Measurements from ENCODE around the gene SMIM35.

The SMIM35 gene

GRCh38 chr11:118108513-118108912 lies 21.8 kb upstream of the SMIM35 start:
- no peak for DNase-seq

- no peak for DNase-seq
Observed at GRCh38 chr11:118106789-118107335, 20.1 kb upstream of the SMIM35 start.

GRCh38 chr11:118105657-118106305 lies 19.0 kb upstream of the SMIM35 start:
- no peak for DNase-seq

GRCh38 chr11:118104491-118104890 lies 17.7 kb upstream of the SMIM35 start:
- no peak for DNase-seq

GRCh38 chr11:118102721-118103261 lies 16.0 kb upstream of the SMIM35 start:
- no peak for DNase-seq

GRCh38 chr11:118100691-118101232 lies 14.0 kb upstream of the SMIM35 start:
- no peak for DNase-seq

- no peak for DNase-seq
Observed at GRCh38 chr11:118099838-118100556, 13.2 kb upstream of the SMIM35 start.

GRCh38 chr11:118098996-118099837 lies 12.5 kb upstream of the SMIM35 start:
- DNase-seq: no peak

- DNase-seq: no peak
Observed at GRCh38 chr11:118095967-118096367, 9.2 kb upstream of the SMIM35 start.

- no peak for DNase-seq
Observed at GRCh38 chr11:118095493-118095892, 8.7 kb upstream of the SMIM35 start.

- no peak for DNase-seq
Observed at GRCh38 chr11:118092907-118093571, 6.3 kb upstream of the SMIM35 start.

- no peak for DNase-seq
Observed at GRCh38 chr11:118091690-118092089, 4.9 kb upstream of the SMIM35 start.

GRCh38 chr11:118090545-118091162 lies 3.9 kb upstream of the SMIM35 start:
- DNase-seq: no peak

GRCh38 chr11:118088531-118088930 lies 1.8 kb upstream of the SMIM35 start:
- DNase-seq: no peak

- DNase-seq: no peak
Observed at GRCh38 chr11:118087931-118088330, 1.2 kb upstream of the SMIM35 start.

GRCh38 chr11:118084656-118085055 lies 2.1 kb downstream of the SMIM35 start:
- no peak for DNase-seq

- DNase-seq: no peak
Observed at GRCh38 chr11:118084247-118084646, 2.5 kb downstream of the SMIM35 start.

GRCh38 chr11:118082880-118083552 lies 3.7 kb downstream of the SMIM35 start:
- DNase-seq: no peak

- DNase-seq: no peak
Observed at GRCh38 chr11:118081241-118081958, 5.4 kb downstream of the SMIM35 start.

- DNase-seq: no peak
Observed at GRCh38 chr11:118080296-118080695, 6.5 kb downstream of the SMIM35 start.

- DNase-seq: no peak
Observed at GRCh38 chr11:118079491-118079890, 7.3 kb downstream of the SMIM35 start.

All from stimulated activated naive CD4-positive, alpha-beta T cell treated with Interleukin-2 at 50 U/mL for 16 hours (primary cell).